Fibroblast of lung (primary cell): ENCODE measurements around the gene PRPF39.

Experiments used
- EZH2 ChIP-seq: IDR thresholded peaks from 2 replicates; pipeline ENCODE4 v1.5.1; 2012; ENCODE audit warnings: low read length, control low read depth, mild to moderate bottlenecking; ENCODE audit errors: missing control alignments
- TF ChIP-seq, protein P1 (sequence below), 2 donors: IDR thresholded peaks in 1 of 2; conservative IDR thresholded peaks in 1 of 2; 1 replicate in 1 of 2; 2 replicates in 1 of 2; pipeline ENCODE4 v1.5.1; 2011 to 2012; ENCODE audit warnings: low read length in 2 of 2, control low read depth in 1 of 2, inconsistent platforms in 1 of 2, low read depth in 1 of 2, mild to moderate bottlenecking in 1 of 2

DNA sequence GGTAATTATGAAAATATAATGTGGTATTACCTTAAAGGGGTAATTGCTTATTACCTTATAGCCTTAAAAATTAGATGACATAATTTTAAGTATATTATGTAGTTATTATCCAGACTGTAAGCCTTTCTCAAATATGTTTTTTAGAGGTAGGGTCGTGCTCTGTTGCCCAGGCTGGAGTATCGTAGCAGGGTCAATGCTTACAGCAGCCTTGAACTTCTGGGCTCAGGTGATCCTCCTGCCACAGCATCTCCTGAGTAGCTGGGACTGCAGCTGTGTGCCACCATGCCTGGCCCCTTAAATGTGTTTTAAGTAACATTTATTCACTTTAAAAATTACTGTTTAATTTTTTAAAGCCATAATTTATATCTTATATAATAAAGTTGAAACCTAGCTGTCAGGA lies 10.4 kb downstream of the PRPF39 start:
- TF ChIP-seq, protein P1, sequence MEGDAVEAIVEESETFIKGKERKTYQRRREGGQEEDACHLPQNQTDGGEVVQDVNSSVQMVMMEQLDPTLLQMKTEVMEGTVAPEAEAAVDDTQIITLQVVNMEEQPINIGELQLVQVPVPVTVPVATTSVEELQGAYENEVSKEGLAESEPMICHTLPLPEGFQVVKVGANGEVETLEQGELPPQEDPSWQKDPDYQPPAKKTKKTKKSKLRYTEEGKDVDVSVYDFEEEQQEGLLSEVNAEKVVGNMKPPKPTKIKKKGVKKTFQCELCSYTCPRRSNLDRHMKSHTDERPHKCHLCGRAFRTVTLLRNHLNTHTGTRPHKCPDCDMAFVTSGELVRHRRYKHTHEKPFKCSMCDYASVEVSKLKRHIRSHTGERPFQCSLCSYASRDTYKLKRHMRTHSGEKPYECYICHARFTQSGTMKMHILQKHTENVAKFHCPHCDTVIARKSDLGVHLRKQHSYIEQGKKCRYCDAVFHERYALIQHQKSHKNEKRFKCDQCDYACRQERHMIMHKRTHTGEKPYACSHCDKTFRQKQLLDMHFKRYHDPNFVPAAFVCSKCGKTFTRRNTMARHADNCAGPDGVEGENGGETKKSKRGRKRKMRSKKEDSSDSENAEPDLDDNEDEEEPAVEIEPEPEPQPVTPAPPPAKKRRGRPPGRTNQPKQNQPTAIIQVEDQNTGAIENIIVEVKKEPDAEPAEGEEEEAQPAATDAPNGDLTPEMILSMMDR (conservative IDR thresholded peaks at IDR 0.05 in 1 of 2, IDR thresholded peaks at IDR 0.05 in 1 of 2; ENCODE audit: low read depth in 1 of 2, low read length in 2 of 2): no peak
- TF ChIP-seq EZH2: no peak
